NCI-H187 (cell line): Measurements from ENCODE around the gene TMEM273.

ENCODE experiments used
- DNase-seq, 2 experiments: peaks; one replicate each; lab custom pipeline; 2025; lab: John Stamatoyannopoulos, UW

The TMEM273 gene

DNA sequence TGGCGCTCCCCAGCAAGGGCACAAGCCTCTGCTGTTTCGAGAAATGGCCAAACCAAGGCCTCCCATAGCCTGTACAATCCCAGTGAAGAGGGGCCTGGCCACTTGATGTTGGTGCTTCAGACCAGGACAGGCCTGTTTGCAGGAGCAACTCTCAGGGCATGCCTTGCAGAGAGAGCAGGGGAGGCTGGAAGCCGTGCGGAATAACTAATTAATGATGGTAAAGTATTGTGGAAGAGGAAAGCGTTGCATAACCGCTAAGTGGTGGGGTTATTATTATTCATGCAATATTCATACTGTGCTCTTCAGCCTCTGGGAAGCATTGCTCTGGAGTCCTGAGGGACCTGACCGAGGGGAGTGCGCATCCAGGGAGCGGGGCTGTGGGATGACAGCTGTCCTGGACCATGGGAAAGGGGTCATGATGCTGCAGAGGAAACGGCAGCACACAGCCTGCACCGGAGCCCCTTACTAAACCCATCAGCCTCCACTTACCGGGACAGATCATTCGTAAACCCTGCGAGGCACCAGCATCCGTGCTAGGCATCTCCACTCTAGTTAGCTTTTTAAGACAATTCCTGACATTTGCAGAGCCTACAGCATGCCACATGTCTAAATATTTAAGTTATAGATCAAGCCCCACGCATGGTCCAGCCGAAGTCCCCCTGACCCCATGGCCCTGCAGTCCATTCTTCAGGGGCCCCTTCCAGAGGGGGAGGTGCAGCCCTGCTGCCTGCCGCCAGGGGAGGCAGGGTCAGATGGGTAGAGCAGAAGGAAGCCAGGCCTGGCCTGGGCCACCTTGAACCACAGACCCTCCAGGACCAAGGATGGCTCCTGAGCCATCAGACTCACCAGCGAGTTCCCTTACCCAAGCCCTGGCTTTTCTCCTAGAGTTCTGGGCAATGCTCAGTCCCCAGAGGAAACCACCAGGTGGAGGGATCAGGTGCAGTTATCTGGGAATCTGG lies 11.6 kb downstream of the TMEM273 start:
- no peak for DNase-seq

DNA sequence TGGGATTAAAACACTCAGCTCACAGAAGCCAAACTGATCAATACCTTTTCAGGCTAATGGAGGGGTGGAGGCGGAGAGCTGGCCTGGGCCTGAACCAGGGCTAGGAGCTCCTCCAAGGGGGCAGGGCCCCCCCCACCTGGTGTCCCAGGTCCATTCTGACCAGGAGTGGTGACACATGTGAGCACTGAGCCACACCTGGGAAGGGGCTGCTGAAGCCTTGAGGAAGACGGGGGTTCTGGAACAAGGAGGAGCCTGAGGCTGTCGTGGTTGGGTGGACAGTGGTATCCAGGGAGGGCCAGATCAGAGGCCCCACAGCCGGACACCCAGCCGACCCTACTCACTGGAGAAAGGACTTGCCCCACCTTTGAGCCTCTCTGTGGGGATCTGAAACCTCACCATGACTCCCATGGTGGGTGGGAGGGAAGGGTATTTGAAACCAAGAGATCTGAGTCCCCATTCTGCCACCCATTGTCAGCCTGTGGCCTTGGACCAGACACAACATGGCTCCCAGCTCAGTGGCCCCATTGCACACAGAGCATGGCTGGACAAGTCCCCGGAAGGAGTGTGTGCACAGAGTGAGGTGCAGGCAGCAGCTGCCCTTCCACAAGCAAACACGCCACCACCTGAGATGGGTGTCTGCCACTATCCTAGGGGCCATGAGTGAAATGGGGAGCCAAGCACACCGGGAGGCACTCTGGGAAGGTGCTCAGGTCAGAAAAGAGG lies 12.4 kb downstream of the TMEM273 start:
- no peak for DNase-seq

DNA sequence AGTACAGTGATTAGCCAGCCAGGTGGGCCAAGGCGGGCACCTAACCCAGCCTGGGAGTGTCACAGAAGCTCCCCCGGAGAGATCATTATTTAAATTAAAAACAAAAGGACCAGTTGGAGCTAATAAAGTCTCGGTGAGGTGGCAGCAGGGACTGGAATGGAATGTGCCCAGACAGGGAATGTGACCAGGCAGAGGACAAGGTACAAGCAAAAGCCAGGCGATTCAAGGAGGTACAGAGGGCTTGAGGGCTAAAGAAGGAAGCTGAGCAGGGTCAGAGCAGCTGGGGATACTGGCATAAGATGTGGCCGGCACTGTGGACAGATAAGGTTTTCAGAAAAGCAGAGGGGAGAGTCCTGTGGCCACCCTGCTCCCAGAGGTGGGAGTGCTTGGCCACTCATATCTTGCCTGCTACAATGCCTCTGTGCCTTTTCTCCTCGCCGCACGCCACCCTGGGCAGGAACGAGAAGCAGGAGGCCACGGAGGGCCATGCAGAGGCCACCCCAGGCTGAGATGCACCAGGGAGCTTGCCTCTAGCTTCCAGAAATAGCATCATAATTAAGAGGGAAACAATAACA lies 13.2 kb downstream of the TMEM273 start:
- no peak for DNase-seq

DNA sequence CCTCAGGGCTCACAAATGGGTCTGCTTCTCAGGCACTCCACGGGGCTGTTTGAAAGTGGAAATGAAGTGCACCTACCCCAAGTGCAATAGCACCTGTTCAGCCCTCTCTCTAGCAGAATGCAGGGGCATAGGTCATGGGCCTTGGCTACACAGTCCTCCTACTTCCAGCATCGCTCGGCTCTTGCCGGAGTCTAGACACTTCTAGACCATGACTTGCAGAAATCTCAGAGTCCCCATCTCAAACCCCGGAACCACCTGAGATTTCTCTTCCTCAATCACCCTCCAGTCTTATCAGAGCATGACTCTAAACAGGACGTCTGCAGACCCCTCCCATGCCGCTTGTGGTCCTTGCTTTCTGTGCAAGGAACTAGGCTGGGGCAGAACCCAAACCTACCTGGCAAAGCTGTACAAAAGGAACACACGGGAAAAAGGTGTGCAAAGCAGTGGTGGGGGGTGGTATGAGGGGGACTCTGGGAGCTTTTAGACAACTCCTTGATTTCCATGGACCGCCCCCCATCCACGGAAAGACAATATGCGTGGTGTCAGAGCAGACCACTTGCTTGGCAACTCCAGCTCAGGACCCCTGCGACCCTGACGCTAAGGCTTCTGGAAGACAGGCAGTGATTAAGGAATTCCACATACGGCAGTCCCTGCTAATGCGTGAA lies 13.8 kb downstream of the TMEM273 start:
- DNase-seq = no peak

DNA sequence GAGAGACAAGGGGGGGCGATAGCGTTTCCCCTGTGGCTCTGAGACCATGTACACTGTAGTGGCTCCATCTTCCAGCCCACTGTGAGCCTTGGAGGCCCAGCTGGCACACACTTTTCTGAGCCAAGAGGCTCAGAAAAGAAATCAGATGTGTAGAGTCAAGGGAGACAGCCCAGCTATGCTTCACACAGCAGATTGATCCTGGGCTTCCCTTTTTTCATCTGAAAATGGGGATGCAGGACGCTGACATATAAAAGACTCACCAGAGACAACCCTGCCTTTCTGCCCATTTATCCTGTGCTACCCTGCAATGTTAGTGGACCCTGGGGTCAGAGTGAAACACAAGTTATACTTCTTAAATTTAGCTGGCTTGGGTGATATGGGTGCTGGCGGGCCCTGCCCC lies 14.3 kb downstream of the TMEM273 start:
- DNase-seq = no peak

- no peak for DNase-seq
Measured at GRCh38 chr10:49173201-49173772, 14.9 kb downstream of the TMEM273 start.

DNA sequence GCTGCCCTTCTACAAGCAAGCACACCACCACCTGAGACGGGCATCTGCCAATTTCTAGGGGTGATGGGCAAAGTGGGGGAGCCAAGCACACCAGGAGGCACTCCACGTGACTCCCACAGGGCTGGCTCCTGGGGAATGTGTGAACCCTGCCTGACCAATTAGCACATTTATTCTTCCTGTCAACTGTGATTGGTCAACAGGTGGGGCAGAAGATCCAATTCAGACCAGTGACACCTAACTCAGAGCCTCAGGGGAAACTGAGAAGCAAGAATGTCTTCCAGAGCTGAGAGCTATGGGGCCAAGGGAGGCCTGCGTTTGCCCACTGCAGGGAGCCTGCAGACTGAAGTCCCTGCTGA lies 15.4 kb downstream of the TMEM273 start:
- no peak for DNase-seq

GRCh38 chr10:49172061-49172776 lies 16.0 kb downstream of the TMEM273 start:
- no peak for DNase-seq

- DNase-seq = no peak
Measured at GRCh38 chr10:49171326-49172060, 16.7 kb downstream of the TMEM273 start.

DNA sequence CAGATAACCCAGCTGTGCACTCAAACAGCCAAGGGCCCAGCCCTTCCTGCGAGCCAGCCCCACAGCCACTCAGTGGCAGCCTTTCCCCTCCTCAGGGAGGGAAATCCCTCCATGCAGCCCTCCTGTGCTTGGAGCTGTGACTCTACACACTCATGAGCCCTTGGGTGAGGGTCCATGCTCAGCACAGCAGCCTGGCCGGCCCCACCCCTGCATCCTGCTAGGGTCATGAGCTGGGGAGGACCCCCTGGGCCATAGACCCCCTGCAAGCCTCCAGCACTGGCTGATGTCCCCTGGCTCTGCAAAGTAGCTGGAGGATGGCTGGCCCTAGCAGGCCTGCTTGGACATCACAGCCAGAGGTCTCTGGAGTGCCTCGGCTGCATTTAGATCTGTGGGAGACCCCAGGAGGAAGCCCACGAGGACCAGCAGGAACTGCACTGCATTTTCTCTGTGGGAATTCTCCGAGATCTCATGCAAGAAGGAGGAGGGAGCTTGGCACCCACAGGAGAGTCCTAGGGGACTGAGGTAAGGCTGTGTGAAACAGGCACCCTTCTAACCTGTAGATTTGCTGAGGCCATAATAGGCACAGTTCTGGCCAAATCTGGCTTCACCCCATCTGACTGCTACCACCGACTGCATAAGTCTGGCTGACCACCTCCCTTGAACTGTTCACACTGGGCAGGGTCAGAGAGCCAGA lies 17.4 kb downstream of the TMEM273 start:
- DNase-seq = no peak

- DNase-seq = no peak
Measured at GRCh38 chr10:49169776-49170175, 18.4 kb downstream of the TMEM273 start.

GRCh38 chr10:49168831-49169500 lies 19.2 kb downstream of the TMEM273 start:
- no peak for DNase-seq

GRCh38 chr10:49168171-49168540 lies 20.0 kb downstream of the TMEM273 start:
- DNase-seq = no peak

- no peak for DNase-seq
Measured at GRCh38 chr10:49167425-49168170, 20.6 kb downstream of the TMEM273 start.

DNA sequence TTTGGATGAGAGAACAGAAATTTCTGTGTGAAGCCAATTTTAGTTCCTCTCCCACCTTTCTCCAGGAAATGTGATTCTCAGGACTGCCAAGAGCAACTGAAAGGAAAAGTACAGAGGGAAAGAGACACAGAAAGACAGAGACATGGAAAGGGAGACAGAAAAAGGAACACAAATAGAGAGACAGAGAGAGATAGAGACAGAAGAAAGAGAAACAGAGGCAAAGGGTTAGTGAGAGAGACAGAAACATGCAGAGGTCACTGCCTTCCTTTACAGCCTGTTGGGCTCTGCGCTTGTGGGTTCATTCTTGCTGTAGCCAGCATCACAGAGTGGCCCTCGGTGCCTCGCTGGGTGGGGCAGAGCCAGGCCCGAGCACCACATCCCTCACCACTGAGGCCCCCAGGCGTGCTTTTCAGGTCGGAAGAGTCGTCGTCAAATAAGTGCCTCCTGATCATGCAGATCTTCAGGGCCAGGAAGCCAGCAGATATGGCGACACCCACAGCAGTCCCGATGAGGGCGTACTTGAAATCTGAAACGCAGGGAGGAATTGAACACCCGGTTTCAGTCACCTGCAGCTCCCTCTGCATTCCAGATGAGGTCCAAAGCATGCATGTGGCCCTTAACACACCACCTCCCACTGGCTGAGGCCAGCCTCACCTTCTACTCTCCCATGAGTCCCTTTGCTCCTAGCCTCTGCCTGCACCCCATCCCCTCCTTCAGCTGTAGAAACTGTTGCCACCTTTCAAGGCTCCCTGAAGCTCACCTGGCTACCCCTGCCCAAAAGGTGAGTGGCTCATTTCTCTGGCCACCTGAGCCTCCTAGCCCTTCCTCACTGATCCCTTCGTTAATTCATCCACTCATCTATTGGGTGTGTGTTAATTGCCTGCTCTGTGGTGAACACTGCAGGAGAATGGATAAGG lies 21.4 kb downstream of the TMEM273 start:
- DNase-seq = no peak

DNA sequence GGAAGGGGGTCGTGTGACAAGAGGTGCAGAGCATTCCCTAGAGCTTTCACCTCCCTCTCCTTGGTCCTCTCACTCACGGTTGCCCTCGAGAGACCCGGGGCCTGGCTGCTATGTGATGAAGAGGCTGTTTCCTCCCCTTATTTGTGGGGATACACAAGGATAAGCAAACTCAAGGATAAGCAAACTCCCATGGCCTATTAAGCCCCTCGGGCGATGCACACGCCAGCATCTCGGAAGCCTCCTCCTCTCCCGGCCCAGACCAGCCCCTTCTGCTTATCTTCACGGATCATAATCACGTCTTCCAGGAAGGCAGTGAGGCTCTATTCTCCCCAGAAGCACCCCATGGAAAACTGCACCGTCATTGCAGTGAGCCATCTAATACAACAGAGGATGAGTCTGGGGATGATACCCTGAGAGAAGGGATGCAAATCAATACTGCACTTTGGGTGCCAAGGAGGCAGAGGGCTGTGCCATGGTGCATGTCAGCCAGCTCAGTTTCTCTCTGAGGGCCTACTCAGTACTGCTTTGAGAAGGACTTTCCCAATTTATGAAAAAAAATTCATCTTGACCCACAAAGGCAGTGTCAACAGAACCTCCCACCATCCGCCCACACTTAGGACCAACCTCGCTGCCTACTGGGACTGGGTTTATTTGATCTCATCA lies 22.2 kb downstream of the TMEM273 start:
- DNase-seq = no peak

- DNase-seq = no peak
Measured at GRCh38 chr10:49165259-49165658, 22.9 kb downstream of the TMEM273 start.
